GM21619 (cell line): Measurements from ENCODE around the gene IL17B.
"Not testable (repeated sequence)": the region's sequence is repeated elsewhere in the genome, so short reads cannot be mapped to it uniquely, and the experiment has no call there.

Experiments used
- ATAC-seq: cut with Tn5 transposase; IDR thresholded peaks from one replicate; pipeline ENCODE4 v1.9.1; 2021; ENCODE audit not compliant: unreplicated experiment

The IL17B gene

DNA sequence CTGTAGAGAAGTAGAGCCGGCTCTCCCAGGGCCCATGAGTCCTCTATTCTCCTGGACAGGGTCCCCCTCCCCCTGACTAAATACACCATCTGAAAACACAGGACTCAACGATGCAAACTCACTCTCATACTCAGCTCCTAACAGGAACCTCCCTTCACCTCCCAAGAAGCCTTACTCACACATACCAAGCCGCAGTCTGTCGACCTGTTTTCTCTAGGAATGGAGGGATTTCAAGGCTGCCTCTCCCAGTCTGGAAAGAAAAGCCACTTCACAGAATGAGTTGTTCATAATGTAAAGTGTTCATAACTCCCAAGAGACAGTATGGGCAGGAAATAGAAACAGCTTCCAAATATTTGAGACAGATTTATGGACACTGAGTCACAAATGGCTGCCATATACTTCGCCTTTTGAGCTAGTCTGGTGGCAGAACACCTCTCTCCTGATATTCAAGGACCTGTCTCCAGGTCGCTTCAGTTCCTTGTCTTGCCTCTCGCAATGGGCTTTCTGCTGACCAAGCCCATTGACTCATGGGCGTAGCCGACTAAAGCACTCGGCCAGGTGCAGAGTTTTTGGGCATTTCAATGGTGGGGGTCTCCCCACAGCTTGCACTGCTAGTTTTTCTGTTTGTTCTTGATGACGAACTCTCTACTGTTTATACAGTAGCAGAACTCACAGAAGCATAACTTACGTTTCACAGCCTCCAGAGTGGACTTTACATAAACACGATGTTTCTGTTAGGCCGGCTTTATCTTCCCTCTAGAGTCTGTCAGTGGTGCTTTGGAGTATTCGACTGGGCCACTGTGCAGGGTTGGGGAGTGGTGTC is 25.0 kb upstream of the IL17B start:
- no peak for ATAC-seq

DNA sequence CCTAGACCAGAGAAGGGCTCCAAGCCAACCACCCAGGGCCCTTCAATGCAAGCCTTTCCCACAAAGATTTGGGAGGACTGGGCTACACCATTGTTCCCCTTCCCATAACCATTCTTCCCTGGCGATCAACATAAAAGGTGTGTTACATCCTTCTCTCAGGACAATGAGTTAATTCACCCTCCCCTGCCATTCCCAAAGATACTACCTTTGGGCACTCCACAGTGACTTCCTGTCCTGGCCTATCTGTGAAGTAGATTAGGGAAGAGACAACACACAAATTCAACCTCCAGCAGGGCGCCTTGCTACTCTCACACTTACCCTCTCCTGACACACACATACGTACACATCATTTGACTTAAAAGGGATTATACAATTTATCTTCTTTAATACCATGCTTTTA is 23.2 kb upstream of the IL17B start:
- ATAC-seq = no peak

DNA sequence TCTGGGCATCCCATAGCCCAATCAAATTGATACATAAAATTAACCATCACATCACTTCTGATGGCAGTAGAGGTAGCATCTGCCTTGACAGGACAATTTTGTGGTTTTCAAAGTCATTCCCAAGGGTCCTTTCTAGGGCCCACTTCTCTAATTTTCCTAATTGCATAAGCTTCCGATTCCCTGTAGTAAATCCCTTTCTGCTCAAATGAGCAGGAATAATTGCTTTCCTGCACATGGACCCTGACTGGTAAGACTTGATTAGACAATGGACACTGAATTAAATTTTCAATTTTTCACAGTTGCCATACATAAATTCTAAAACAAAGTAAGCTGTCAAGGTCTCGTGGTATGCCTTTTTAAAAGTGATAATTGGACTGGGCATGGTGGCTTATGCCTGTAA is 22.0 kb upstream of the IL17B start:
- ATAC-seq = no peak

GRCh38 chr5:149400304-149400703 is 21.2 kb upstream of the IL17B start:
- ATAC-seq = no peak

DNA sequence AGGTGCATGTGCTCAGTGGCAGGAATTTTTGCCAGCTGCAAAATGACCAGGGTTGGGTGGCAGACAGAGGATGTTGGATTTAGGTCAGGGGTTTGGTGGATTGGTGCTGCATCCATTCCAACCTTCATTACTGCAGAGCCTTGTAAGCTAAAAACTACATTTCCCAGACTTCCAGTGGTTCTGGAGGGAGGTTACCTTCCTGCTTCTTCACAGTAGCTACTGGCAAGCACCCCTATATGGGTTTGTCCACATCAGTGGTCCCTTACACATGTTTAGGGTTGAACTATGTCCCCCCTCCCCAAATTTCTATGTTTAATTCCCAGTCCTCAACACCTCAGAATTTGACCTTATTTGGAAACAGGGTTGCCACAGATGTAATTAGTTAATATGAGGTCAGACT is 20.7 kb upstream of the IL17B start:
- ATAC-seq = no peak

- ATAC-seq = not testable (repeated sequence)
Observed at GRCh38 chr5:149398747-149399266, 19.7 kb upstream of the IL17B start.

DNA sequence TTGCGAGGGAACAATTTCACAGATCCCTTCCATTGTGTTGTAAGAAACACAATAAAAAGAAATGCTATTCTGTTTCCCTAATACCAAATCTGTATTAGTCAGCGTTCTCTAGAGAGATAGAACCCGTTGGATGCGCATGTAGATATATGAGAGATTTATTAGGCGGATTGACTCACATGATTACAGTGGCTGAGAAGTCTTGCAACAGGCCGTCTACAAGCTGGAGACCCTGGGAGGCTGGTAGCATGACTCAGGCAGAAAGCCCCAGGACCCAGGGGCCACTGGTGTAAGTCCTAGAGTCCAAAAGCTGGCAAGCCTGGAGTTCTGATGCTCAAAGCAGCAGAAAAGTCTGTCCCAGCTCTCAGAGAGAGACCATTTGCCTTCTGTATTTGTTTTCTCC is 18.4 kb upstream of the IL17B start:
- no peak for ATAC-seq

GRCh38 chr5:149394996-149395395 is 15.9 kb upstream of the IL17B start:
- not testable (repeated sequence) for ATAC-seq

- ATAC-seq = no peak
Observed at GRCh38 chr5:149392718-149393117, 13.6 kb upstream of the IL17B start.

DNA sequence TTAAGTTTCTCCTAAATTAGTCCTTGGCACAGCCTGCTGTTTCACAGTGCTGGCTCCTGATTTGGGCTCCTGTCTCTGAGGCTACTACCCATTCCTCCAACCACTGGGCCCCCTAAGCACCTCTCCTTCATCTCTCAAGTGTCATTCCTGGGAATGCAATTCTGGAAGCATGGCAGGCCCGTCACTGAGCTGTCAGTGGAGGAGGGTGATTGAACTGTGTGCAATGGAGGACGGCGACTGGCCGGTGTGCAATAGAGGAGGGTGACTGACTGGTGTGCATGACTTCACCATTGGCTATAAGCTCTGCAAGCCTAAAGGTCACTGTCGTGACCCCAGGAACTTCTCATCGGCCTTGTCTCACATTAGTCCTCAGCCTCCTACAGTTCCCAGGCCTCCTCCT is 12.4 kb upstream of the IL17B start:
- no peak for ATAC-seq

DNA sequence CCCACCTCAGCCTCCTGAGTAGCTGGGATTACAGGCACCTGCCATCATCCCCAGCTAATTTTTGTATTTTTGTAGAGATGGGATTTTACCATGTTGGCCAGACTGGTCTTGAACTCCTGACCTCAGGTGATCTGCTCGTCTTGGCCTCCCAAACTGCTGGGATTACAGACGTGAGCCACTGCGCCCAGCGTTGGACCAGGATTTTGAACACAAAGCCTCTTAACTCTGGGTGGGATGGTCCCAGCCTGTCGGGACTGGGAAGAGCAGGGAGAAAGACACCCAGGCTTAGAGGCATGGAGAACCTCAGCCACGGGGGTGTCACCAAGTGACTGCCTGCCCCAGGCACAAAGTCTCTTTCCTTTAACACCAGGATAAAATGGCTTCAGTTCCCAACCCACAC is 12.0 kb upstream of the IL17B start:
- not testable (repeated sequence) for ATAC-seq

DNA sequence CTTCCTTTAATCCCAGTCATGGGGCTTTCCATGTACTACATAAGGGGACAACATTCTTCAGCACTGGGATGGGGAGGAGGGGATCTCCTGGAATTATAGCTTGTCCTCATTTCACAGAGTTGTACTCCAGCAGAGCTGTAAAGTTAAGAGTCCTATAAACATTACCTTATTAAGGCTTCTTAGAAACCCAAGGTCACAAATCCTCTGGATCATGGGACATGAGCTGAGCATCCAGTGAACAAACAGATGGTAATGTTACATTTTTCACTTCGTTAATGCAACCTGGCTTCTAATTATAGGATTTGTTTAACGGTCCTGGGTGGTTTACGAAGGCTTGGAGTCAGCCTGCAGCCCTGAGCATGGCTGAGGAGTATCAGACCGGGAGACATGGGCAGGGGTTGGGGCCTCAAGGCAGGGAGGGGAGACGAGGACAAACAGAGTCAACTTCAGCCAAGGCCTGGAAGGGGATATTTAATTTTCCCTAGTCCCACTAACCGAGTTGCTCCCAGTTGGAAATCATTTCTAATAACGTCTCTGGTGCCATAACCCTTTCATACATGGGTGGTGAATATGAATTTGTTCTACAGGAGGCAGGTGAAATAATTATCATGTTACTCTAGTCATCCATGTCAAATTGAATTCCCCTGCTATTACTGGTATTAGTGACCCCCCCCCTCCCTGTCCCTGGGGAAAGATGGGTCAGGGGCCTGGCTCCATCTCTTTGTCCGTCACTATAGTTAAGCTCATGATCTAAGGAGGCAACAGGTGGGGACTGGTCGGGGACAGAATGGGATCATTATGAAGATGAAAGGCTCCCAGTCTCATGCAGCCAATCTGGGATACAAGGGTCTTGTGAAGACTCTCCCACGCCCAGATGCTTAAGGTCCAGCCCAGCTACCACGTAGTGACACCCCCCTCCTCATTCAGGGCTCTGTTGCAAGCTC is 10.7 kb upstream of the IL17B start:
- ATAC-seq = no peak

GRCh38 chr5:149388498-149389190 is 9.6 kb upstream of the IL17B start:
- no peak for ATAC-seq

DNA sequence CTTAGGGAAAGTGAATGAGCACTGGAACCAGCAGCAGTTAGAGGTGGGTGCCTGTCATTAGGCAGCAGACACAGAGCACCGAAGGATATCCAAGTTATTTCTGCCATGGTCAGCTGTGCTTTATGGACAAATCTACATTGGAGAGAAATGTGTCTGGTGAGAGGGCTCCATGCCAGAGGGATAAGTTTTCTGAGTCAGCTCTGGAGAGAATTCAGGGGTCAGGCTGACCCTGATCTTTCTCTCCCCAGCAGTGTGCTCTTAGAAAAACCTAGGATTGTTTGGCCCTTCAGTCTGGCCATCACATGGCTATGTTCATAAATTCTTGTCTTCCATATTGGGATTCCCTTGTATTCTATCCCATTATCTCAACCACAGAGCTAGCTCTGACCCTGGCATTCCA is 8.9 kb upstream of the IL17B start:
- no peak for ATAC-seq

DNA sequence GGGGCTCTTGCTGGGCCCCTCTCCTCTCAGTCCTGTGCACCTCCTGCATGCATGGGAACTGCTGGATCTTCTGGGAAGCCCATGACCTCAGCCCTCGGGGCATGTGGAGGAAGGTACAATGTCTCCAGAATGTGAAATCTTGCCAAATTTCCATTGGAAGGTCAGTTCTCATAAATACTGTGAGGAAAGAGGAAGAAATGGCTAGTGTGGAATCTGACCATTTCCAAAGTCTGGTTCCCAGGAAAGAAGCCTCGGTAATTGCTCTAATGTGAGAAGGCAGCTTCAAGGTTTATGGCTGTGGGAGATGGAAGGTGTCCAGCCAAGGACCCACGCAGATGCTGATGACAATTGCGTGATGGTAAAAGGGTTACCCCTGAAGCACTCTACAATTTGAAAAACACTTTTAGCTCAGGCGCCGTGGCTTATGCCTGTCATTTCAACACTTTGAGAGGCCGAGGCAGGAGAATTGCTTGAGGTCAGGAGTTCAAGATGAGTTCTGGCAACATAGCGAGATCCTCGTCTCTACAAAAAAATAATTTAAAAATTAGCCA is 8.1 kb upstream of the IL17B start:
- no peak for ATAC-seq

- ATAC-seq = no peak
Observed at GRCh38 chr5:149386166-149386565, 7.1 kb upstream of the IL17B start.

DNA sequence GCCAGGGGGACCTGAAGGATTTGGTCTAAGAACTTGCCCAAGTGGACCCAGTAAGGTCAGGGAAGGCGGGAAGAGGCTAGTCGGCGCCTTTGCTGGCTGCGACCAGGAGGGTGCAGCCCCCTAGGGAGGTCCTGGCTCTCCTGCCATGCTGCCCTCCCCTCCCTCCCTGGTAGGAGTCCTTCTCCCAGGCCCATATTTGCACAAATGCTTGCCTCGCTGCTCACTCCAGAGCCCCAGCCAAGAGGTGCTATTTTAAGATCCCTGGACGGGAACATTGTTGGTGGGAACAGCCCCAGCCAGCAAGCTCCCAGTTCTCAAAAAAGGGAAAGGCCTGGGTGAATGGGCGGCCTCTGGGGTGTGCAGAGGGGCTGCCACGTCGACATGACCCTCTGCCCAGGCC is 4.3 kb upstream of the IL17B start:
- ATAC-seq = no peak

- ATAC-seq = no peak
Observed at GRCh38 chr5:149382517-149383220, 3.6 kb upstream of the IL17B start.

DNA sequence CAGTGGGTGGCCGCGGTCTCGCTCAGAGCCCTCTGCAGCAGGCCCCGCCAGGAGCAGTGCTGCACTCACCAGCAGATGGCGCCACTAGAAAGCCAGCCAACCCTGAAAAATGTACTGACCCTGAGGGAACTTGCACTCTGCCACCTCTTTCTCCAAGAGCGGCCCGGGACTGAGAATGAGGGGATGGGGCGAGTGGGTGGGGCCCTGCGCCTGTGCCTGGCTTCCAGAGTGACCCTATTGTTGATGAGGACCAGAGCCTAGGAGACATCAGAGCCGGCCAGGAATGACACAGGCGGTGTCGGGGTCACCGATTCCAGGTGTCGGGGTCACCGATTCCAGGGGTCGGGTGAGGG is 2.9 kb upstream of the IL17B start:
- ATAC-seq = peak; percentile 76

DNA sequence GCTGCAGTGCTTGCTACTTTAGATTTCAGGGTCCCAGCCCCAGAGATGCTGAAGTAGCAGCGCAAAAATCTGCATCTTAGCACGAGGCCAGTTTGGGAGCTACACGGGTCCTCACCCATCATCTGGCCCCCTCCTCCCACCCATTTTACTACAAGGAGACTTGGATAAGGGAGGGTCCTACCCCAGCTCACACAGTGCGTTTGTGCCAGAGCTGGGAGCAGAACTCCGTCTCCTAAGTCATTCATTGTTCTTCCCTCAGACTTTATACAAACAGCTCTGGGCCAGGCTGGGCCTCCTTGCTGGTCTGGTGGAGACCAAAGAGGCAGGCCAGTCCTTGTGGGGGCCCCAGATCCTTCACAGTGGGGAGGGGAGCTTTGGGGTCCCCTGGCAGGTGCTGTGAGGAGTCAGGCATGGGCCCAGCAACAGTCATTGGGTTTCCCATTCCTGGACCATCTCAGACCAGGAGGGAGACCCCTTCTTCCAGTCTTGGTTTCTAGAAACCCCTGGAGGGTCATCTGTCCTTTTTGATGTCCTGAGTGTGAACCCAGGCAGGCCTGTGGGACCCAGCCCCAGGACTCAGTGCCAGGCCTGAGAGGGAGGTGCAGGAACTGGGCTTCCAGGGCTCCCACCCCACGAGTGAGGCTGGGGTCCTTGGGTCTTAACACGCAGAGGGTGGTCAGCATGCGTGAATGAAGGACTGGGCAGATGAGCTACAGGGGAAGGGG is 2.3 kb upstream of the IL17B start:
- peak; percentile 21 for ATAC-seq
